22Rv1 (cell line): ENCODE measurements around the gene MACF1.

Source experiments
- CTCF ChIP-seq: fragments of 450-650 bp; IDR thresholded peaks from 2 replicates; pipeline ENCODE4 v1.5.1; 2017; ENCODE audit warnings: mild to moderate bottlenecking
- ZFX ChIP-seq: fragments of 450-650 bp; IDR thresholded peaks from 2 replicates; pipeline ENCODE4 v1.6.1; 2017; ENCODE audit warnings: antibody characterized with exemption, borderline replicate concordance

- TF ChIP-seq CTCF (no peak), ZFX (no peak)
Measured at GRCh38 chr1:39483276-39483675, 278.8 kb downstream of the MACF1 start.
